ENCODE measurements around the gene PHF20.

- TF ChIP-seq CTCF (IDR thresholded peaks at IDR 0.05; ENCODE audit: low read length), result no peak
- TF ChIP-seq EZH2 (optimal IDR thresholded peaks at IDR 0.05; ENCODE audit: low read depth, low read length), result no peak
These were observed 148.7 kb downstream of the PHF20 start for GRCh38 chr20:35920523-35920922.
